ENCODE data around the gene SLC39A2. TPM values are rescaled to one million over a fixed set of nuclear protein-coding genes. Genes with fewer than 3 reads are reported as not detected.

The SLC39A2 gene
- total RNA-seq, 1 donor from 2014 or later = not detected

Small RNA genes within 50 kb of the gene (small RNA-seq; reads per million reads assigned to genes)
- gene RN7SL189P (ENCODE audit: low replicate concordance) = not detected

Other genes with a start within 250 kb of the SLC39A2 start
- not detected for gene EDDM3B, start 230.9 kb upstream of the SLC39A2 start, total RNA-seq
- gene RNASE6, start 218.0 kb upstream of the SLC39A2 start, total RNA-seq = 1.2 TPM
- 8.9 TPM for gene RNASE1, start 196.4 kb upstream of the SLC39A2 start, total RNA-seq
- not detected for gene RNASE3, start 107.9 kb upstream of the SLC39A2 start, total RNA-seq
- 0.49 TPM for gene RNASE2, start 43.8 kb upstream of the SLC39A2 start, total RNA-seq
- gene METTL17, start 9.3 kb upstream of the SLC39A2 start, total RNA-seq = 20.2 TPM
- 117 TPM for gene NDRG2, start 25.8 kb downstream of the SLC39A2 start, total RNA-seq
- not detected for gene TPPP2, start 30.9 kb downstream of the SLC39A2 start, total RNA-seq
- gene RNASE13, start 35.5 kb downstream of the SLC39A2 start, total RNA-seq = not detected
- gene RNASE7, start 43.1 kb downstream of the SLC39A2 start, total RNA-seq = not detected
- not detected for gene RNASE8, start 58.5 kb downstream of the SLC39A2 start, total RNA-seq
- 15.0 TPM for gene ARHGEF40, start 71.0 kb downstream of the SLC39A2 start, total RNA-seq
- gene ZNF219, start 99.4 kb downstream of the SLC39A2 start, total RNA-seq = 5.7 TPM
- gene TMEM253, start 101.8 kb downstream of the SLC39A2 start, total RNA-seq = not detected
- gene OR5AU1, start 156.8 kb downstream of the SLC39A2 start, total RNA-seq = not detected